NCI-H2029 treated with DMSO at 0.1 percent for 48 hours (cell line): ENCODE results near the gene ATP2B2.

Experiments used
- DNase-seq: peaks from one replicate; lab custom pipeline; 2025; lab: John Stamatoyannopoulos, UW

ATP2B2 gene

GRCh38 chr3:10344147-10344943, 161.0 kb downstream of the ATP2B2 start:
- DNase-seq, result peak; percentile 58

DNA sequence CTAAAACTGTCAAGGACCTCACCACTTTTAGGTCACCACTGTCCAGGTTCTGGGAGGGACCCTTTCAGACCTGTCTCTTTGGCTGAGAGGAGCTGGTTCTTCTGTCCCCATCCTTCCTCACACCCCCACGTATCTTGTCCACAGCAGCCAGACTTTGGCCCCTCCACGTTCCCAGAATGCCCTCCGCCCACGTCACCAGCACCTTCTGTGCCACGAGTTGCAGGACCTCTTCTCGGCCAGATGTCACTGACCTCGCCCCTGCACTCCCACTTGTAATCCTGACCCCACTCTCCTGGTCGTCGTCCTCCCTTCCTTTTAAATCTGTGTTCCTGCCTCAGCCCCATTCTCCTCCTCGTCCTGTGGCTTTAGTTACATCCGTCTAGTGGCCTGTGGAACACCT, 161.9 kb downstream of the ATP2B2 start:
- DNase-seq, result no peak

- DNase-seq, result no peak
Measured at GRCh38 chr3:10342781-10343180, 162.6 kb downstream of the ATP2B2 start.

DNA sequence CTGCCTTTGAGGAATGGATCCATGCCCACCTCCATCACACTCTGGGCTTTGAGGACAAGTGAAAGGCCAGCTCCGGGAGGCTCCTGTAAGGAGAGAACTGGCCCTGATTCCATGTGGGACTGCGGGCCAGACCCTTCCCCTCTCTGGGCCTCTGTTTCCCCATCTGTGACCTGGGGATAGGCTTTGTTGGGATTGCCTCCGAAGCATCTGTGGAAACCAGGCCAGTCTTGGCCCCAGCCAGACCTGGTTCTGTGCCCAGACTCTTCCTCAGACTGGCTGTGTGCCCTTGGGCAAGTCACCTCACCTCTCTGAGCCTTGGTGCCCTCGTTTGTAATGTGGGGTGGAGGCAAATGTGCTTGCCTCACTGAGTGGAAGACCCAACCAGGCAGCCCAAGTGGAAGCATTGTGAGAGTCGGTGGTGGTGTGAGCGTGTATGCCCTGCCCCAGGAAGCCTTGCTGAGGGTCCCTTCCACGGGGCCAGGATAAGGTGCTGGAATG, 163.4 kb downstream of the ATP2B2 start:
- DNase-seq, result no peak

- DNase-seq, result no peak
Measured at GRCh38 chr3:10340476-10340875, 164.9 kb downstream of the ATP2B2 start.

GRCh38 chr3:10340046-10340445, 165.3 kb downstream of the ATP2B2 start:
- no peak for DNase-seq

GRCh38 chr3:10339376-10339955, 165.9 kb downstream of the ATP2B2 start:
- DNase-seq, result no peak

DNA sequence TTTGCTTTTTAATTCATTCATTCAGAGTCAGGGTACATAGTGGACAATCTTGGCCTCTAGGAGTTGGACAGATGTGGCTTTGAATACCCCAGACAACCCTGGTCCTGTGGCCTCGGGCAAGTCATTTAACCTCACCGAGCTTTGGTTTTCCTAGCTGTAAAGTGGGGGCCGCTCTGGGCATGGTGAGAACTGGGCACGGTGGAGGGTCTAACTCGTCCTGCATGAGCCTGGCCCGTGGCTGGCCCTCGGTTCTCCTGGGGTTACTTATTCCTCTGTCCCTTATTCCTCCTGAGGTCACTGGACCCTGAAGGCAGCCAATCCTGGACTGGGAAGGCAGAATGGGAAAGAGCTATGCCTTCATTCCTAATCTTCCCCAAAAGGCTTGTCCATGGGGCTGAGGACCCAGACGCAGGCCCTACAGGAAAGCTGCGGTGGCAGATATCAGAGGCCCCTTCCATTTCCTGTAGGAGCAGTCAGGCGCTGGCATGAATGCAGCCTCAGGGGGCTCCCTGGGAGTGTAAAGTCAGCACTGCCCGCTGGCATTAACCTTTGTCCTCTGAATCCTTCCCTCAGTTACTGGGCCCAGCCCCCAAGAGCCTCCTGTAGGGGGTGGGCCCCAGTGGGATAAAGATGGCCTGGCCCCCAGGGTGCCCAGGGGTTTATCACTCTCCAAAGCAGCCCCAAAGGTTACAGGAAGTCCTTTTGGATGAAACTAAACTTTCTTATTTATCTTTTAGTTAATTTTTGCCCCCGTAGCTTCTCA, 166.6 kb downstream of the ATP2B2 start:
- no peak for DNase-seq

GRCh38 chr3:10338164-10338470, 167.3 kb downstream of the ATP2B2 start:
- no peak for DNase-seq

- no peak for DNase-seq
Measured at GRCh38 chr3:10337323-10338163, 167.8 kb downstream of the ATP2B2 start.

DNA sequence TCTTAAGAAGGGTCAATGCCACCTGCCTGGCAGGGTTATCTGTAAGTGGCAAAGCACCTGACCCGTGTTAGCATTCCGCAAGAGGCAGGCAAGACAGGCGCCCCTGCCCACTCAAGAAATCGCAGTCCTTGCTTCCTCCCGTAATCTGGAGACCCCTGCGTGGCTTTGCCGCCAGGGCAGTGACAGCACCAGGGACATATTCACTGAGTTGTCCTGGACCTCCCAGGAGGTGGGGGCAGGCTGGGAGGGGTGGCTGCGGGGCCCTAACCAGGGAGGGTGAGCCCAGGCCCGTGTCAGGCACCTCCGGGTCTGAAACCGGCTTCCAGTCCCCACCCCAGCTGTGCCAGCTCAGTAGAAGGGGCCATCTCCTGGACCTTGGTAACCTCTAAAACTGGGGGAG, 168.6 kb downstream of the ATP2B2 start:
- DNase-seq, result no peak

DNA sequence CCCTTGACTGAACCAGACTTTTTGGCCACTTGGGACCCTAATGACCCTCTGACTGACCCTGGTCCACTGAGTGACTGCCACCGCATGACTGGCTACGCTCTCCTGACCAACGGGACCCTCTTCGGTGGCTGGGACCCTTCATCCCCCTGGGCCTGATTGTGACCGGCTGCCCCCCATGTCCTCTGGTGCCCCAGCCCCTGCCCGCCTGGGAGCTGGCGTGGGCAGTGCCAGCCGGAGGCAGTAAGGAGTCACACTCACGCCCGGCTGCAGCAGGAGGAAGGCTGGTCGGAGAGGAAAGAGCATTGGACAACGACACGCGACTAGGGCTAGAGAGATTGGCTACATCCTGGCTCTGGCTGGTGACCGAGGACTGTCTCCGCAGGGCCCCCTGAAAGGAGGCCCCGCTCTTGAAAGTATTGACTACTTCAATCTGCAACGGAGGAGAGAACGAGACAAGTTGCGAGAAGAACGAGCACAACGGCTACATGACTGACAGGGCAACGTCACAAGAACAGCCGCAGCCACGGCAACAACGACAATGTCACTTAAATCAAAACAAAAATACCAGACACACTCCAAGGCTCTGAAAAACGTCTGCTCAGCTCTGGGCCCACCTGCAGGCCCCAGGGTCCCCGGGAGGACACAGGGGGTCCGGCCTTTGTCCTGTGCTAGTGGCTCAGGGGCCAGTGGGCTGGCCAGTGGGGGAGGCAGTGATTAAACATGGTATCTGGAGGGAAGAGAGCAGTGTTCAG, 169.3 kb downstream of the ATP2B2 start:
- no peak for DNase-seq

GRCh38 chr3:10335190-10335738, 170.1 kb downstream of the ATP2B2 start:
- no peak for DNase-seq

DNA sequence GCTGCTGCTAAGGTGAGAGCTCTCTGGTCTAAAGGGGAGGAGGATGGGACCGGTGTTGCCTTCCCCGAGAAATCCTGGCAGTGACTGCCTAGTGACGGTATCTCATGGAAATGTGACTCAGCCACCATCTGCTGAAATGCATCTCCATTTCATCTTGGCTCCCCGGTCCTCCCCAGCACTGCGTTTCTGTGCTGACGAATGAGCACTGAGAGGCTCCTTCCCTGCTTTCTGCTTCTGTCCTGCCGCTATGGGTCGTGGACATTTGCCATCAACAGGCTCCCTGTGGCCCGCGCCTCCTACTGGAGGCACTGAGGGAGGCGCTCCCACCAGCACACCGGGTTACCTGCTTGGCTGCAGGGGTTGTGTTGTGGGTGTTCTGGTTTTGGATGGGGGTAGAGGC, 170.9 kb downstream of the ATP2B2 start:
- no peak for DNase-seq

- DNase-seq, result no peak
Measured at GRCh38 chr3:10334042-10334441, 171.3 kb downstream of the ATP2B2 start.

- DNase-seq, result no peak
Measured at GRCh38 chr3:10333349-10333650, 172.1 kb downstream of the ATP2B2 start.

GRCh38 chr3:10332481-10333348, 172.7 kb downstream of the ATP2B2 start:
- no peak for DNase-seq

GRCh38 chr3:10331320-10331719, 174.1 kb downstream of the ATP2B2 start:
- no peak for DNase-seq

DNA sequence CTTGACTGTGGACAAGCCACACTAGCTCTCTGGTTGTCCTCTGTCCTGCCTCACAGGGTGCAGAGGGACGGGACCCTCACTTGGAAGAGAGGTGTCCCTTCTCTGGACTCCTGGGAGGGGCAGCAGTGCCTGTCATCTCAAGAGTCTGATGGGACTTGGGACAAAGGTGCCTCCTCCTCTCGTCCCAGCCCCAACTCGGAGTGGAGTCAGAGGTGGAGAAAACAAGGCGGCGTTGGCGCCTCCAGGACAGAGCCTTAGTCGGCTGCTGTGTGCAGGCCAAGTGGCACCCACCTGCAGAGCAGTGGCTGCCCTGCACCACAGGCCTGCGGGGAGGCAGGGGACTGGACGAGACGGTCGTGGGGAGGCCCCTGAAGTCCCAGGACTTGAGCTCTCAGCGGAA, 175.1 kb downstream of the ATP2B2 start:
- DNase-seq, result no peak

- DNase-seq, result no peak
Measured at GRCh38 chr3:10329495-10330015, 175.8 kb downstream of the ATP2B2 start.
